Breast epithelium (tissue), 4 donors: Measurements from ENCODE around the gene RB1. TPM values are rescaled to one million over a fixed set of nuclear protein-coding genes. Genes with fewer than 3 reads are reported as not detected.

Experiments used
- DNase-seq, 2 donors: peaks; one replicate each; pipeline ENCODE4 v3.0.0-alpha.2; 2019; ENCODE audit warnings: low spot score in 2 of 2
- H3K27ac ChIP-seq, 2 donors: fragments of 200-600 bp; sonication (generic) in 1 of 2; one replicate each; pipeline ENCODE4 v1.5.1; 2016 to 2019; ENCODE audit warnings: mild to moderate bottlenecking in 1 of 2
- H3K27me3 ChIP-seq, 2 donors: fragments of 200-600 bp; sonication (generic) in 1 of 2; one replicate each; pipeline versions ENCODE4 v1.5.1 to v1.6.0; 2017 to 2019; ENCODE audit warnings: control low read depth in 1 of 2, mild to moderate bottlenecking in 1 of 2
- H3K36me3 ChIP-seq: fragments of 200-600 bp; one replicate; pipeline ENCODE4 v1.5.1; 2019
- H3K4me1 ChIP-seq, 2 donors: fragments of 200-600 bp; sonication (generic); one replicate each; pipeline ENCODE4 v1.5.1; 2016 to 2019; ENCODE audit warnings: control low read depth in 1 of 2
- H3K4me3 ChIP-seq, 3 donors: fragments of 200-600 bp; sonication (generic); 1 replicate in 2 of 3; 2 replicates in 1 of 3; pipeline ENCODE4 v1.5.1; 2016 to 2019; ENCODE audit warnings: mild to moderate bottlenecking in 3 of 3, moderate library complexity in 2 of 3
- H3K9me3 ChIP-seq, 2 donors: fragments of 200-600 bp; sonication (generic) in 1 of 2; one replicate each; pipeline ENCODE4 v1.5.1; 2016 to 2019; ENCODE audit warnings: control low read depth in 1 of 2
- POLR2A ChIP-seq: fragments of 450-650 bp; IDR thresholded peaks from one replicate; pipeline ENCODE4 v1.6.1; 2016; ENCODE audit warnings: antibody characterized with exemption, mild to moderate bottlenecking, moderate library complexity
- POLR2AphosphoS5 ChIP-seq, 3 donors: sonication (generic); formaldehyde crosslinking; IDR thresholded peaks; one replicate each; pipeline ENCODE4 v1.6.1; 2017; ENCODE audit warnings: antibody characterized with exemption in 3 of 3
- intact Hi-C: fragments of 100-400 bp; cut with DNase I; formaldehyde crosslinking; loops from one replicate; pipeline ENCODE4 v1.15.1; 2023; ENCODE audit warnings: low total_unique reads
- total RNA-seq, 3 donors: library from RNA; depleted of rRNA; stranded (reverse); fragments of >200 nt; gene quantifications; one replicate each; pipeline ENCODE4 v1.1.0, GENCODE V29; 2016
- TF ChIP-seq, protein P1 (sequence below), 3 donors: fragments of 450-650 bp; IDR thresholded peaks; one replicate each; pipeline ENCODE4 v1.5.1; 2016 to 2017; ENCODE audit warnings: antibody characterized with exemption in 3 of 3, mild to moderate bottlenecking in 3 of 3, moderate library complexity in 3 of 3

RB1 gene
- total RNA-seq, 3 donors from 2014 or later, result 24.0 to 45.2 (median 43.6) TPM

DNA sequence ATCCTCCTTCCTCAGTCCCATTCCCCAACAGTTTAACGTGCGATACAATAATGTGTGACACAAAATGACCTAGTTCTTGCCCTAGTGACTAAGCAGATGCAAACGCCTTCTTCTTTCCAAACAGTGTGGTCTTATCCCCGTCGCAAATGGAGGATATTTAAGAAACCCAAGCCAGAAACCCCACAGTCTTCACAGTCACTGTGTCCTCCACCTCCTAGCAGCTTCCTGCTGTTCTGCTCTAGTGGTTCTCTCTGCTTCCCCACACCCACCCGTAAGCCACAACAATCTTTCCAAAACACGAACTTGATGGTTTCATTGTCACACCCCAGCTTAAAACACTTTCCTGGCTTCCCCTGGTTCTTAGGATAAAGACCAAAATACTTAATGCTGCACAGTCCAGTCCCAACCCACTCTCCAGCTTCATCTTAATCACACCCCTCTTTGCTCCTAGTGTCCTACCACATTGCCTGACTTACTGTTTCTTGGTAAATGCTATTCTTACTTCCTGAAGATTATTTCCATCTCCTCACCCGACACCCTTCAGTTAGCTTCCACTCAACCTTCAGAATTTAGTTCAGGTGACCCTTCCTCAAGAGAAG, 38.2 kb upstream of the RB1 start:
- intact Hi-C loops, result no loop called here
- no peak for DNase-seq
- H3K9me3 ChIP-seq, result no peaks in the 10 kb centered on the region
- no peaks in the 10 kb centered on the region for H3K27me3 ChIP-seq
- peaks cover 3% of the 10 kb centered on the region for H3K36me3 ChIP-seq
- H3K4me3 ChIP-seq, result no peak overlapping the region
- no peak overlapping the region for H3K27ac ChIP-seq
- H3K4me1 ChIP-seq, result no peaks in the 10 kb centered on the region
- TF ChIP-seq POLR2AphosphoS5 (IDR thresholded peaks at IDR 0.05), result no peak
- TF ChIP-seq, protein P1, sequence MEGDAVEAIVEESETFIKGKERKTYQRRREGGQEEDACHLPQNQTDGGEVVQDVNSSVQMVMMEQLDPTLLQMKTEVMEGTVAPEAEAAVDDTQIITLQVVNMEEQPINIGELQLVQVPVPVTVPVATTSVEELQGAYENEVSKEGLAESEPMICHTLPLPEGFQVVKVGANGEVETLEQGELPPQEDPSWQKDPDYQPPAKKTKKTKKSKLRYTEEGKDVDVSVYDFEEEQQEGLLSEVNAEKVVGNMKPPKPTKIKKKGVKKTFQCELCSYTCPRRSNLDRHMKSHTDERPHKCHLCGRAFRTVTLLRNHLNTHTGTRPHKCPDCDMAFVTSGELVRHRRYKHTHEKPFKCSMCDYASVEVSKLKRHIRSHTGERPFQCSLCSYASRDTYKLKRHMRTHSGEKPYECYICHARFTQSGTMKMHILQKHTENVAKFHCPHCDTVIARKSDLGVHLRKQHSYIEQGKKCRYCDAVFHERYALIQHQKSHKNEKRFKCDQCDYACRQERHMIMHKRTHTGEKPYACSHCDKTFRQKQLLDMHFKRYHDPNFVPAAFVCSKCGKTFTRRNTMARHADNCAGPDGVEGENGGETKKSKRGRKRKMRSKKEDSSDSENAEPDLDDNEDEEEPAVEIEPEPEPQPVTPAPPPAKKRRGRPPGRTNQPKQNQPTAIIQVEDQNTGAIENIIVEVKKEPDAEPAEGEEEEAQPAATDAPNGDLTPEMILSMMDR (IDR thresholded peaks at IDR 0.05), result no peak
- no peak for TF ChIP-seq POLR2A

- no peak overlapping the region for H3K27ac ChIP-seq
- H3K4me3 ChIP-seq, result no peak overlapping the region
- H3K27me3 ChIP-seq, result no peaks in the 10 kb centered on the region
- intact Hi-C loops, result no loop called here
- H3K9me3 ChIP-seq, result no peaks in the 10 kb centered on the region
- DNase-seq, result no peak
- no peak for TF ChIP-seq POLR2AphosphoS5 (IDR thresholded peaks at IDR 0.05)
- TF ChIP-seq POLR2A, result no peak
- TF ChIP-seq, protein P1 (IDR thresholded peaks at IDR 0.05), result no peak
- H3K36me3 ChIP-seq, result peaks cover 3% of the 10 kb centered on the region
- H3K4me1 ChIP-seq, result no peaks in the 10 kb centered on the region
These were observed 37.4 kb upstream of the RB1 start for GRCh38 chr13:48266150-48266549.

- intact Hi-C loops, result no loop called here
- DNase-seq, result no peak
- no peak overlapping the region for H3K4me3 ChIP-seq
- no peaks in the 10 kb centered on the region for H3K36me3 ChIP-seq
- no peaks in the 10 kb centered on the region for H3K27me3 ChIP-seq
- no peak overlapping the region for H3K27ac ChIP-seq
- H3K9me3 ChIP-seq, result no peaks in the 10 kb centered on the region
- no peaks in the 10 kb centered on the region for H3K4me1 ChIP-seq
- TF ChIP-seq POLR2AphosphoS5 (IDR thresholded peaks at IDR 0.05), result no peak
- no peak for TF ChIP-seq POLR2A
- TF ChIP-seq, protein P1 (IDR thresholded peaks at IDR 0.05), result no peak
These were observed 36.6 kb upstream of the RB1 start for GRCh38 chr13:48266701-48267639.

GRCh38 chr13:48268019-48268418, 35.5 kb upstream of the RB1 start:
- Histone ChIP-seq H3K36me3 (no peaks in the 10 kb centered on the region), H3K4me1 (no peaks in the 10 kb centered on the region), H3K27ac (no peak overlapping the region), H3K27me3 (no peaks in the 10 kb centered on the region), H3K9me3 (no peaks in the 10 kb centered on the region), H3K4me3 (no peak overlapping the region)
- TF ChIP-seq POLR2AphosphoS5 (IDR thresholded peaks at IDR 0.05), result no peak
- TF ChIP-seq, protein P1 (IDR thresholded peaks at IDR 0.05), result no peak
- no peak for TF ChIP-seq POLR2A
- no peak for DNase-seq
- intact Hi-C loops, result no loop called here

DNA sequence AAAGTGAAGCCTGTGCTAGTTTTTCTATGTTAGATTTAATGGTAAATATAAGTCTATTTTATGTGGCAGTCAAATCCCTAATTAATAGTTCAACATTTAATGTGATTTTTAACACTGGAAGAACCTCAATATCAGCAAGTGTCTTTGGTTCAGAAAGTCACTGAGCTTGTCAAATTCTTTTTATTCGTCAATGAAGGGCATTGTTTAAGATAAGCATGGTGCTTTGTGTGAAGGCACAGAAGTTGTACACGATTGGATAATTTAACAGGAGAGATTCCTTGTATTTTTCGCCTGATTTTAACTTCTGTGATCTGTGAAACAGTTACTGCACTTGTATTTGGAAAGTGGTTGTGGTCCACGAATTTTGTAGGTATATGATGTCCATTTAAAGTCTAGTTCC, 30.2 kb upstream of the RB1 start:
- Histone ChIP-seq H3K36me3 (no peaks in the 10 kb centered on the region), H3K27ac (no peak overlapping the region), H3K9me3 (no peaks in the 10 kb centered on the region), H3K27me3 (no peaks in the 10 kb centered on the region), H3K4me1 (no peaks in the 10 kb centered on the region), H3K4me3 (no peak overlapping the region)
- TF ChIP-seq POLR2AphosphoS5 (IDR thresholded peaks at IDR 0.05) (no peak), POLR2A (no peak)
- TF ChIP-seq, protein P1 (IDR thresholded peaks at IDR 0.05), result no peak
- no peak for DNase-seq
- intact Hi-C loops, result no loop called here
